H1 (cell line): ENCODE data around the gene PRRC2A. TPM values are rescaled to one million over a fixed set of nuclear protein-coding genes. Genes with fewer than 3 reads are reported as not detected.
A peak's percentile ranks its signal among the peaks of the same experiment; 100 is the strongest.

ENCODE experiments used
- CTCF ChIA-PET: fragments of 300-600 bp; sonication (Branson Sonifier 250); formaldehyde crosslinking; loops from one replicate; lab custom pipeline; 2021; ENCODE audit not compliant: partially characterized antibody; lab: Charles Lee
- POLR2A ChIA-PET: fragments of 300-600 bp; sonication (Branson Sonifier 250); formaldehyde crosslinking; loops from one replicate; lab custom pipeline; 2021; ENCODE audit warnings: inconsistent platforms; ENCODE audit not compliant: partially characterized antibody; lab: Charles Lee
- DNase-seq, 2 experiments: peaks; one replicate each; pipeline versions ENCODE4 v3.0.0 to v3.0.0-alpha.2; 2010 to 2022; ENCODE audit warnings: low spot score in 2 of 2, low read depth in 1 of 2, mixed read lengths in 1 of 2
- FAIRE-seq: peaks from 2 replicates; lab custom pipeline; 2011; peaks lifted over from hg19 to GRCh38; lab: Jason Lieb, UNC
- H2AFZ ChIP-seq: 2 replicates; pipeline ENCODE4 v1.8.1; 2012; ENCODE audit warnings: low read length, inconsistent platforms
- H2AK5ac ChIP-seq: 2 replicates; pipeline ENCODE4 v1.6.1; 2013; ENCODE audit warnings: low read depth, low read length
- H2BK120ac ChIP-seq: replicated peaks from 2 replicates; pipeline ENCODE3; 2013; ENCODE audit warnings: low read depth, low read length, inconsistent platforms
- H2BK12ac ChIP-seq: 2 replicates; pipeline ENCODE4 v1.6.1; 2013; ENCODE audit warnings: low read depth, low read length
- H2BK15ac ChIP-seq: 2 replicates; pipeline ENCODE4 v1.6.1; 2013; ENCODE audit warnings: low read length
- H2BK20ac ChIP-seq: 2 replicates; pipeline ENCODE4 v1.6.1; 2013; ENCODE audit warnings: low read length
- H2BK5ac ChIP-seq: 2 replicates; pipeline ENCODE4 v1.6.1; 2013; ENCODE audit warnings: low read depth, low read length
- H3K14ac ChIP-seq: 2 replicates; pipeline ENCODE4 v1.6.1; 2013; ENCODE audit warnings: inconsistent platforms; ENCODE audit not compliant: insufficient read length
- H3K18ac ChIP-seq: 2 replicates; pipeline ENCODE4 v1.6.1; 2013; ENCODE audit warnings: low read length; ENCODE audit errors: extremely low read depth
- H3K23ac ChIP-seq: 2 replicates; pipeline ENCODE4 v1.6.1; 2013; ENCODE audit warnings: inconsistent platforms; ENCODE audit not compliant: insufficient read length
- H3K23me2 ChIP-seq: 2 replicates; pipeline ENCODE4 v1.6.1; 2013; ENCODE audit warnings: low read depth, low read length
- H3K27ac ChIP-seq: 2 replicates; pipeline ENCODE4 v1.6.1; 2011; ENCODE audit warnings: low read depth, low read length, inconsistent platforms
- H3K27me3 ChIP-seq, 4 experiments: replicated peaks in 1 of 4; 1 replicate in 1 of 4; 2 replicates in 3 of 4; pipeline versions ENCODE4 v1.6.1 to v1.8.1; 2011 to 2013; ENCODE audit warnings: low read length in 3 of 4, mild to moderate bottlenecking in 3 of 4, inconsistent platforms in 2 of 4, mixed read lengths in 2 of 4, moderate library complexity in 1 of 4; ENCODE audit not compliant: control insufficient read depth in 3 of 4, insufficient read depth in 3 of 4; ENCODE audit errors: extremely low read depth in 1 of 4
- H3K36me3 ChIP-seq, 4 experiments: 2 replicates each; pipeline versions ENCODE4 v1.6.1 to v1.8.1; 2011 to 2013; ENCODE audit warnings: mild to moderate bottlenecking in 4 of 4, low read length in 3 of 4, moderate library complexity in 2 of 4, control low read depth in 1 of 4, inconsistent platforms in 1 of 4; ENCODE audit not compliant: insufficient read depth in 4 of 4, control insufficient read depth in 2 of 4
- H3K4ac ChIP-seq: replicated peaks from 2 replicates; pipeline ENCODE3; 2013; ENCODE audit warnings: low read length, low read depth, mixed read lengths, inconsistent platforms; ENCODE audit not compliant: insufficient read length
- H3K4me1 ChIP-seq, 4 experiments: replicated peaks in 1 of 4; 1 replicate in 1 of 4; 2 replicates in 3 of 4; pipeline versions ENCODE4 v1.6.1 to v1.8.1; 2011 to 2013; ENCODE audit warnings: low read length in 3 of 4, inconsistent platforms in 2 of 4, mixed read lengths in 1 of 4; ENCODE audit not compliant: insufficient read depth in 4 of 4, control insufficient read depth in 3 of 4
- H3K4me2 ChIP-seq, 2 experiments: 2 replicates each; pipeline versions ENCODE4 v1.6.1 to v1.8.1; 2011 to 2013; ENCODE audit warnings: low read depth in 2 of 2, low read length in 2 of 2, control low read depth in 1 of 2, inconsistent platforms in 1 of 2, mild to moderate bottlenecking in 1 of 2; ENCODE audit not compliant: insufficient read depth in 1 of 2
- H3K4me3 ChIP-seq, 4 experiments: fragments of 200-600, 300-600 bp in 1 of 4; sonication (generic), shearing (Covaris generic), sonication (Bioruptor Twin) in 1 of 4; 2 replicates each; pipeline versions ENCODE4 v1.5.1 to v1.8.1; 2011 to 2016; ENCODE audit warnings: low read length in 4 of 4, low read depth in 3 of 4, control low read depth in 2 of 4, inconsistent platforms in 2 of 4, mild to moderate bottlenecking in 2 of 4, mixed read lengths in 1 of 4, moderate library complexity in 1 of 4; ENCODE audit not compliant: insufficient read depth in 2 of 4; ENCODE audit errors: extremely low read depth in 1 of 4
- H3K56ac ChIP-seq: replicated peaks from 2 replicates; pipeline ENCODE3; 2013; ENCODE audit warnings: low read depth, mild to moderate bottlenecking, mixed read lengths, low read length, inconsistent platforms; ENCODE audit not compliant: insufficient read length
- H3K79me1 ChIP-seq: 2 replicates; pipeline ENCODE4 v1.6.1; 2013; ENCODE audit warnings: low read depth, low read length, control low read depth
- H3K79me2 ChIP-seq, 2 experiments: 2 replicates each; pipeline versions ENCODE4 v1.6.1 to v1.8.1; 2012 to 2013; ENCODE audit warnings: low read length in 2 of 2, mild to moderate bottlenecking in 2 of 2, inconsistent platforms in 1 of 2; ENCODE audit not compliant: insufficient read depth in 2 of 2, control insufficient read depth in 1 of 2
- H3K9ac ChIP-seq, 4 experiments: replicated peaks in 1 of 4; 1 replicate in 1 of 4; 2 replicates in 3 of 4; pipeline versions ENCODE4 v1.6.1 to v1.8.1; 2011 to 2013; ENCODE audit warnings: low read depth in 3 of 4, low read length in 3 of 4, control low read depth in 2 of 4, mild to moderate bottlenecking in 2 of 4, moderate library complexity in 2 of 4, inconsistent platforms in 1 of 4; ENCODE audit errors: extremely low read depth in 1 of 4
- H3K9me3 ChIP-seq, 2 experiments: 2 replicates each; pipeline versions ENCODE4 v1.6.1 to v1.8.1; 2012 to 2013; ENCODE audit warnings: mild to moderate bottlenecking in 2 of 2, moderate library complexity in 2 of 2, control low read depth in 1 of 2, inconsistent platforms in 1 of 2, low read depth in 1 of 2, low read length in 1 of 2, mixed read lengths in 1 of 2; ENCODE audit not compliant: insufficient read depth in 2 of 2
- H4K20me1 ChIP-seq, 2 experiments: replicated peaks in 1 of 2; 2 replicates each; pipeline versions ENCODE3 to v1.8.1; 2011 to 2013; ENCODE audit warnings: inconsistent platforms in 2 of 2, low read length in 2 of 2, mild to moderate bottlenecking in 1 of 2; ENCODE audit not compliant: insufficient read depth in 2 of 2, control insufficient read depth in 1 of 2
- H4K5ac ChIP-seq: 2 replicates; pipeline ENCODE4 v1.6.1; 2013; ENCODE audit warnings: low read length, low read depth, mixed read lengths, inconsistent platforms; ENCODE audit not compliant: insufficient read length
- H4K8ac ChIP-seq: 2 replicates; pipeline ENCODE4 v1.8.0; 2013; ENCODE audit warnings: mild to moderate bottlenecking, moderate library complexity, low read length, inconsistent platforms; ENCODE audit not compliant: insufficient read depth; ENCODE audit errors: extremely low read depth
- H4K91ac ChIP-seq: replicated peaks from 2 replicates; pipeline ENCODE3; 2013; ENCODE audit warnings: low read length, mixed read lengths, inconsistent platforms; ENCODE audit not compliant: insufficient read length
- ATF2 ChIP-seq: IDR thresholded peaks from 2 replicates; pipeline ENCODE4 v1.6.1; 2012; ENCODE audit warnings: low read length, inconsistent platforms
- ATF3 ChIP-seq: IDR thresholded peaks from 2 replicates; pipeline ENCODE4 v1.6.1; 2011; ENCODE audit warnings: low read depth, mild to moderate bottlenecking, low read length; ENCODE audit not compliant: insufficient read depth
- BRCA1 ChIP-seq: IDR thresholded peaks from 2 replicates; pipeline ENCODE4 v1.6.1; 2012; ENCODE audit warnings: low read depth, low read length, improper control_type of control experiment
- CEBPB ChIP-seq: IDR thresholded peaks from 2 replicates; pipeline ENCODE4 v1.6.1; 2012; ENCODE audit warnings: low read depth, low read length
- CHD2 ChIP-seq: IDR thresholded peaks from 2 replicates; pipeline ENCODE4 v1.6.1; 2012; ENCODE audit warnings: low read length, improper control_type of control experiment
- CTBP2 ChIP-seq: IDR thresholded peaks from 2 replicates; pipeline ENCODE4 v1.7.0; 2011; ENCODE audit warnings: borderline replicate concordance, mild to moderate bottlenecking, moderate library complexity, mixed read lengths, low read length; ENCODE audit not compliant: insufficient read depth, insufficient read length
- EZH2 ChIP-seq: fragments of 200-600 bp; sonication (generic); IDR thresholded peaks from 2 replicates; pipeline ENCODE4 v1.7.1; 2012; ENCODE audit warnings: low read depth, mild to moderate bottlenecking, moderate library complexity, low read length, inconsistent platforms; ENCODE audit not compliant: severe bottlenecking
- MAX ChIP-seq: IDR thresholded peaks from 2 replicates; pipeline ENCODE4 v1.6.1; 2012; ENCODE audit warnings: inconsistent platforms
- SP4 ChIP-seq: IDR thresholded peaks from 2 replicates; pipeline ENCODE4 v1.6.1; 2012; ENCODE audit warnings: low read length, inconsistent platforms
- TCF12 ChIP-seq: IDR thresholded peaks from 2 replicates; pipeline ENCODE4 v1.6.1; 2011; ENCODE audit warnings: low read depth, mild to moderate bottlenecking, low read length
- TEAD4 ChIP-seq: IDR thresholded peaks from 2 replicates; pipeline ENCODE4 v1.6.1; 2012; ENCODE audit warnings: low read depth, low read length, inconsistent platforms, mixed read lengths
- WGBS, 2 experiments: shearing (Covaris generic) in 1 of 2; methylation state at CpG; one replicate each; pipeline versions ENCODE4 v1.1.6 to v1.1.7; 2013 to 2015; ENCODE audit warnings: low lambda C conversion rate in 2 of 2, mixed read lengths in 2 of 2, inconsistent platforms in 1 of 2, low coverage in 1 of 2, missing lambda C conversion rate in 1 of 2; ENCODE audit not compliant: insufficient replicate concordance in 2 of 2, insufficient coverage in 1 of 2, insufficient read length in 1 of 2; ENCODE audit errors: extremely low coverage in 1 of 2, missing lambda C conversion rate in 1 of 2; 5-methylcytosine and 5-hydroxymethylcytosine counted together
- polyA plus RNA-seq, 7 experiments: library from polyadenylated mRNA; depleted of rRNA in 3 of 7; stranded (reverse) in 5 of 7; unstranded in 2 of 7; fragments of >200 nt in 5 of 7; fragments of 200-250 nt in 2 of 7; gene quantifications; 1 replicate in 5 of 7; 2 replicates in 1 of 7; 4 replicates in 1 of 7; pipeline versions ENCODE4 v1.2.1 to v1.2.3, GENCODE V29; 2011 to 2013; ENCODE audit warnings: missing spikeins in 2 of 7, mixed read lengths in 2 of 7
- total RNA-seq: library from RNA; stranded (reverse); fragmentation: NEBNext Ultra II Directional; extraction: Animal tissue kit (Norgen Biotek cat#: 25700); gene quantifications from 2 replicates; pipeline ENCODE4 v1.2.1, GENCODE V29; 2021

The PRRC2A gene
- total and polyA plus RNA-seq, 2 of the 8 experiments (the other 6 are each of a cell fraction or from before 2014, with no cell fraction given): 118 to 300 TPM

- peaks cover 11% of the 10 kb centered on the region; the same call in 1 of the 2 replicates for H3K79me1 ChIP-seq
- no peak overlapping the region for H3K56ac ChIP-seq
- no peak for FAIRE-seq
- H2BK15ac ChIP-seq: no peak overlapping the region
- peak overlapping the region; percentile 81 to 93 for H3K4me2 ChIP-seq
- no peak overlapping the region for H2BK20ac ChIP-seq
- H2BK12ac ChIP-seq: no peak overlapping the region
- peaks cover 5% of the 10 kb centered on the region; the same call in 1 of the 2 replicates for H3K23me2 ChIP-seq
- CTCF ChIA-PET: interaction anchor here (0.9 to 2.7 kb wide), 8 partner anchors 12 to 107 kb away, joined by 3 to 10 read pairs (median 6); partner anchors contain the start of genes ATP6V1G2, BAG6, DDAH2 and LST1
- POLR2A ChIA-PET: interaction anchor here (0.6 to 34.9 kb wide), 24 partner anchors 8 to 350 kb away, joined by 3 to 883 read pairs (median 5); partner anchors contain the start of genes APOM, ATP6V1G2, BAG6 and C6orf47
- 0 out of 2 replicates have a peak overlapping the region, but pooled peaks have one; percentile 10 for H3K27ac ChIP-seq
- no peak overlapping the region for H4K91ac ChIP-seq
- no peak overlapping the region for H2BK5ac ChIP-seq
- no peak overlapping the region for H3K23ac ChIP-seq
- H3K79me2 ChIP-seq: peaks cover 24 to 46% of the 10 kb centered on the region in 2 experiments
- no peak overlapping the region for H2AFZ ChIP-seq
- no peak overlapping the region for H2BK120ac ChIP-seq
- H3K9ac ChIP-seq: peak overlapping the region; percentile 93 to 94 (median 94)
- peak overlapping the region; percentile 54 for H4K5ac ChIP-seq
- no peak overlapping the region for H3K4ac ChIP-seq
- no peak for DNase-seq
- 56% methylated on average over 4 of the region's 4 CpGs; no CpG with 5 or more reads in 1 of the 2 experiments for WGBS, 2 experiments
- H3K14ac ChIP-seq: no peak overlapping the region
- no peak overlapping the region for H2AK5ac ChIP-seq
- peaks cover 4 to 15% of the 10 kb centered on the region in 2 experiments for H4K20me1 ChIP-seq
- peaks cover 0 to 2% (median 0%) of the 10 kb centered on the region in 4 experiments; a peak in 1 of 7 replicates for H3K4me1 ChIP-seq
- H3K18ac ChIP-seq: no peak overlapping the region
- no peak overlapping the region for H4K8ac ChIP-seq
- H3K9me3 ChIP-seq: no peaks in the 10 kb centered on the region
- peaks cover 38 to 52% (median 41%) of the 10 kb centered on the region in 4 experiments for H3K36me3 ChIP-seq
- H3K27me3 ChIP-seq: no peaks in the 10 kb centered on the region
- peak overlapping the region; percentile 88 to 98 (median 98) for H3K4me3 ChIP-seq
- no peak for TF ChIP-seq SP4
- TF ChIP-seq EZH2: no peak
- TF ChIP-seq TCF12: no peak
- no peak for TF ChIP-seq TEAD4
- no peak for TF ChIP-seq ATF3
- no peak for TF ChIP-seq MAX
- no peak for TF ChIP-seq CEBPB
- no peak for TF ChIP-seq CHD2
- TF ChIP-seq BRCA1: no peak
- TF ChIP-seq CTBP2: no peak
- no peak for TF ChIP-seq ATF2
These were observed 1.5 kb downstream of the PRRC2A start for GRCh38 chr6:31621991-31622390.
